ENCODE measurements around the gene RNASE11. TPM values are rescaled to one million over a fixed set of nuclear protein-coding genes. Genes with fewer than 3 reads are reported as not detected.
"Not testable (repeated sequence)": the region's sequence is repeated elsewhere in the genome, so short reads cannot be mapped to it uniquely, and the experiment has no call there.

RNASE11 gene
- polyA plus RNA-seq, 1 experiment = not detected

- TF ChIP-seq, protein P1, sequence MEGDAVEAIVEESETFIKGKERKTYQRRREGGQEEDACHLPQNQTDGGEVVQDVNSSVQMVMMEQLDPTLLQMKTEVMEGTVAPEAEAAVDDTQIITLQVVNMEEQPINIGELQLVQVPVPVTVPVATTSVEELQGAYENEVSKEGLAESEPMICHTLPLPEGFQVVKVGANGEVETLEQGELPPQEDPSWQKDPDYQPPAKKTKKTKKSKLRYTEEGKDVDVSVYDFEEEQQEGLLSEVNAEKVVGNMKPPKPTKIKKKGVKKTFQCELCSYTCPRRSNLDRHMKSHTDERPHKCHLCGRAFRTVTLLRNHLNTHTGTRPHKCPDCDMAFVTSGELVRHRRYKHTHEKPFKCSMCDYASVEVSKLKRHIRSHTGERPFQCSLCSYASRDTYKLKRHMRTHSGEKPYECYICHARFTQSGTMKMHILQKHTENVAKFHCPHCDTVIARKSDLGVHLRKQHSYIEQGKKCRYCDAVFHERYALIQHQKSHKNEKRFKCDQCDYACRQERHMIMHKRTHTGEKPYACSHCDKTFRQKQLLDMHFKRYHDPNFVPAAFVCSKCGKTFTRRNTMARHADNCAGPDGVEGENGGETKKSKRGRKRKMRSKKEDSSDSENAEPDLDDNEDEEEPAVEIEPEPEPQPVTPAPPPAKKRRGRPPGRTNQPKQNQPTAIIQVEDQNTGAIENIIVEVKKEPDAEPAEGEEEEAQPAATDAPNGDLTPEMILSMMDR (IDR thresholded peaks at IDR 0.05; ENCODE audit: insufficient read depth, low read depth, low read length) = no peak
- Histone ChIP-seq H3K36me3 (ENCODE audit: control insufficient read depth, insufficient read depth, low read length) (no peaks in the 10 kb centered on the region), H3K4me3 (ENCODE audit: low read depth, low read length) (no peak overlapping the region), H3K27me3 (ENCODE audit: control insufficient read depth, insufficient read depth, low read length) (peaks cover 3% of the 10 kb centered on the region)
- no peak for DNase-seq (ENCODE audit: low read depth)
- ChIA-PET POLR2A (no interaction called here), CTCF (interaction anchor here (1.0 to 1.1 kb wide), 2 partner anchors 21 to 65 kb away, joined by 3 read pairs; no protein-coding TSS in a partner anchor)
Observed at GRCh38 chr14:20626274-20626673, 38.5 kb upstream of the RNASE11 start.

- DNase-seq (ENCODE audit: low read depth) = no peak
- Histone ChIP-seq H3K27me3 (ENCODE audit: control insufficient read depth, insufficient read depth, low read length) (peaks cover 3% of the 10 kb centered on the region), H3K36me3 (ENCODE audit: control insufficient read depth, insufficient read depth, low read length) (no peaks in the 10 kb centered on the region), H3K4me3 (ENCODE audit: low read depth, low read length) (peak overlapping the region; percentile 23)
- ChIA-PET CTCF (no interaction called here), POLR2A (no interaction called here)
- TF ChIP-seq, protein P1 (IDR thresholded peaks at IDR 0.05; ENCODE audit: insufficient read depth, low read depth, low read length) = no peak
Observed at GRCh38 chr14:20624495-20625070, 36.8 kb upstream of the RNASE11 start.

- CTCF ChIA-PET = no interaction called here
- TF ChIP-seq, protein P1 (IDR thresholded peaks at IDR 0.05; ENCODE audit: insufficient read depth, low read depth, low read length) = no peak
- H3K36me3 ChIP-seq (ENCODE audit: control insufficient read depth, insufficient read depth, low read length) = no peaks in the 10 kb centered on the region
- no peak for DNase-seq (ENCODE audit: low read depth)
- POLR2A ChIA-PET = no interaction called here
- no peak overlapping the region for H3K4me3 ChIP-seq (ENCODE audit: low read depth, low read length)
- peaks cover 3% of the 10 kb centered on the region for H3K27me3 ChIP-seq (ENCODE audit: control insufficient read depth, insufficient read depth, low read length)
Observed at GRCh38 chr14:20623798-20624197, 36.0 kb upstream of the RNASE11 start.

- DNase-seq (ENCODE audit: low read depth) = no peak
Observed at GRCh38 chr14:20622816-20623291, 35.1 kb upstream of the RNASE11 start.

DNA sequence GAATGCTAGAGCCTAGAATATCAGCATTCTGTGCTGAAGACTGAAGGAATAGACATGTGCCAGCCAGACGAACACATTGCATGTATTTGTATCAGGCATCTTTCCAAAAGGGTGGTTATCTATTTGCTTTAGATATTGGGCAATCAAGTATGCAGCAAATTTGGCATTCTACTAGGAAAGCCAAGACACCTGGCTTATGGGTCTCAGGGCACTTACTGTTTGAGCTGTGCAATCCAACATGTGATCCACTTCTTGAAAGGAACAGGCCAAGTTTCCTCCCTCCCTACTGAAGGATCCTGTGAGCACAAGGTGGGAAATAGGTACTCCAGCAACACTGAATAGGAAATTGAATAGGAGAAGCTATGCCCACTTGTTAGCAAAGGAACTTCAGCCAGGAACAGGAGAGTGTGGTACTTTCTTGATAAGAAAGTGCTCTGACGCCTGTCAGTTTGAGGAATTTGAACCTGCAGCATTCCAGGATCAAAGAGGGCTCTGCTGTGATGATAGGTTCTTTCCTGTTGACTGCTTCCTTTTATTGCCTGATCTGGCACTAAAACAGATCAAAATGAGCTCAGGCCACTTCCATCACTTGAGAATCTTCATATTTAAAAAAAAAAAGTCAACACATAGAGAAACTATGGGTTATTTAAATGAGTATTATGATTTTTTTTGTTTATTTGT is 33.1 kb upstream of the RNASE11 start:
- Histone ChIP-seq H3K4me3 (ENCODE audit: low read depth, low read length) (no peak overlapping the region), H3K27me3 (ENCODE audit: control insufficient read depth, insufficient read depth, low read length) (no peaks in the 10 kb centered on the region; the same call in 1 of the 2 replicates), H3K36me3 (ENCODE audit: control insufficient read depth, insufficient read depth, low read length) (no peaks in the 10 kb centered on the region)
- CTCF ChIA-PET = interaction anchor here (2.3 kb wide), 1 partner anchor 8 kb away, joined by 10 read pairs; no protein-coding TSS in a partner anchor
- TF ChIP-seq, protein P1 (IDR thresholded peaks at IDR 0.05; ENCODE audit: insufficient read depth, low read depth, low read length) = no peak
- POLR2A ChIA-PET = no interaction called here
- no peak for DNase-seq (ENCODE audit: low read depth)

More at GRCh38 chr14:20622816-20623291, 35.1 kb upstream of the RNASE11 start:
- CTCF ChIA-PET = interaction anchor here (0.8 to 2.3 kb wide), 4 partner anchors 9 to 349 kb away, joined by 3 to 10 read pairs (median 6); no protein-coding TSS in a partner anchor
- Histone ChIP-seq H3K27me3 (ENCODE audit: control insufficient read depth, insufficient read depth, low read length) (no peaks in the 10 kb centered on the region; the same call in 1 of the 2 replicates), H3K36me3 (ENCODE audit: control insufficient read depth, insufficient read depth, low read length) (no peaks in the 10 kb centered on the region), H3K4me3 (ENCODE audit: low read depth, low read length) (no peak overlapping the region)
- TF ChIP-seq, protein P1 (IDR thresholded peaks at IDR 0.05; ENCODE audit: insufficient read depth, low read depth, low read length) = no peak
- POLR2A ChIA-PET = no interaction called here

GRCh38 chr14:20619688-20620087 is 31.9 kb upstream of the RNASE11 start:
- DNase-seq (ENCODE audit: low read depth); H3K4me3 ChIP-seq (ENCODE audit: low read depth, low read length); H3K27me3 ChIP-seq (ENCODE audit: control insufficient read depth, insufficient read depth, low read length); POLR2A ChIA-PET; H3K36me3 ChIP-seq (ENCODE audit: control insufficient read depth, insufficient read depth, low read length); CTCF ChIA-PET: not testable (repeated sequence)

Measured in BJ (cell line).